Hepatocyte (in vitro differentiated cells): ENCODE data around the gene VGLL4. TPM values are rescaled to one million over a fixed set of nuclear protein-coding genes. Genes with fewer than 3 reads are reported as not detected.
A peak's percentile ranks its signal among the peaks of the same experiment; 100 is the strongest.

Experiments used
- DNase-seq: peaks from one replicate; pipeline ENCODE4 v3.0.0-alpha.2; 2016; ENCODE audit warnings: low spot score
- H2AFZ ChIP-seq: fragments of 200-600 bp; sonication (generic); 2 replicates; pipeline ENCODE4 v1.6.0; 2016; ENCODE audit warnings: antibody characterized with exemption, mild to moderate bottlenecking
- H3K27ac ChIP-seq: fragments of 200-600 bp; sonication (generic); 2 replicates; pipeline ENCODE4 v1.5.1; 2016; ENCODE audit warnings: mild to moderate bottlenecking
- H3K27me3 ChIP-seq: fragments of 200-600 bp; sonication (generic); 2 replicates; pipeline ENCODE4 v1.6.1; 2016
- H3K36me3 ChIP-seq: fragments of 200-600 bp; sonication (generic); replicated peaks from 2 replicates; pipeline ENCODE4 v1.5.1; 2016; ENCODE audit warnings: low read depth; ENCODE audit not compliant: insufficient read depth
- H3K4me1 ChIP-seq: fragments of 200-600 bp; sonication (generic); 2 replicates; pipeline ENCODE4 v1.5.1; 2016; ENCODE audit warnings: mild to moderate bottlenecking, moderate library complexity; ENCODE audit not compliant: insufficient read depth
- H3K4me2 ChIP-seq: fragments of 200-600 bp; sonication (generic); 2 replicates; pipeline ENCODE4 v1.6.0; 2016
- H3K4me3 ChIP-seq: fragments of 200-600 bp; sonication (generic); 2 replicates; pipeline ENCODE4 v1.5.1; 2016; ENCODE audit warnings: mild to moderate bottlenecking
- H3K79me2 ChIP-seq: fragments of 200-600 bp; sonication (generic); 2 replicates; pipeline ENCODE4 v1.6.0; 2017; ENCODE audit warnings: mild to moderate bottlenecking
- H3K9me2 ChIP-seq: fragments of 200-600 bp; sonication (generic); replicated peaks from 2 replicates; pipeline ENCODE4 v1.6.0; 2017; ENCODE audit warnings: mild to moderate bottlenecking; ENCODE audit not compliant: insufficient read depth
- H3K9me3 ChIP-seq: fragments of 200-600 bp; sonication (generic); 2 replicates; pipeline ENCODE4 v1.5.1; 2016; ENCODE audit warnings: low read depth, mild to moderate bottlenecking
- H4K20me1 ChIP-seq: fragments of 200-600 bp; sonication (generic); 2 replicates; pipeline ENCODE4 v1.6.0; 2016; ENCODE audit warnings: mild to moderate bottlenecking; ENCODE audit not compliant: insufficient read depth, poor library complexity, severe bottlenecking
- EZH2 ChIP-seq: fragments of 200-600 bp; sonication (generic); IDR thresholded peaks from 2 replicates; pipeline ENCODE4 v1.6.1; 2016; ENCODE audit warnings: antibody characterized with exemption, mild to moderate bottlenecking, borderline replicate concordance
- EZH2phosphoT487 ChIP-seq: fragments of 200-600 bp; sonication (generic); IDR thresholded peaks from one replicate; pipeline ENCODE4 v1.6.1; 2018; ENCODE audit warnings: antibody characterized with exemption, mild to moderate bottlenecking, low read depth, moderate library complexity; ENCODE audit not compliant: unreplicated experiment, severe bottlenecking
- WGBS: methylation state at CpG from one replicate; pipeline ENCODE4 v1.1.6; 2016; ENCODE audit warnings: low lambda C conversion rate; ENCODE audit errors: missing lambda C conversion rate; 5-methylcytosine and 5-hydroxymethylcytosine counted together
- polyA plus RNA-seq: library from polyadenylated mRNA; unstranded; fragments of >200 nt; fragmentation: Nextera tagmentation; extraction: Ambion mirVana; gene quantifications from 2 replicates; pipeline ENCODE4 v1.2.1, GENCODE V29; 2016
- total RNA-seq: library from RNA; depleted of rRNA; stranded (reverse); fragments of >200 nt; gene quantifications from 2 replicates; pipeline ENCODE4 v1.2.3, GENCODE V29; 2014
- TF ChIP-seq, protein P1 (sequence below): fragments of 200-600 bp; sonication (generic); IDR thresholded peaks from 2 replicates; pipeline ENCODE4 v1.5.1; 2016; ENCODE audit warnings: antibody characterized with exemption, mild to moderate bottlenecking; ENCODE audit not compliant: poor library complexity

Gene VGLL4
- total and polyA plus RNA-seq, 2 experiments from 2014 or later = 57.9 to 109 TPM

DNA sequence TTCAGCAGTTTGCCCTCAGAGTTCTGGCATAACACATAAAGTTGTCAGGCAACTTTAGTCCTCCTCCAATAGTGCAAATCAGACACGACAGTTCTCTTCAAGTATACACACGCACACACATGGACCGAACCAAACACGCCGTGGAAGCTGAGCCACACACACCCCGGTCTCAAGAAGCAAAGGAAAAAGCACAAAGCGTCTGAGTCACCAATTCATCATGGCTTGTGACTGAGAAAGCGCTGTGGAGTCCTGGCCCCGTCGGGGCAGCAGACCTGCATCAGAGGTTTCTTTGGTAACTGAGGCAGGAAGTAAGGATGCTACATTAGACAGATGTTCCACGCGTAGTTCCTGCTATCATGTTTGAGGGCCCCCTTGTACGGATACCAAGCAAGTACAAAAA lies 85.7 kb downstream of the VGLL4 start:
- H3K4me2 ChIP-seq = no peak overlapping the region
- peaks cover 14% of the 10 kb centered on the region for H4K20me1 ChIP-seq
- no peaks in the 10 kb centered on the region for H3K27me3 ChIP-seq
- peak overlapping the region; percentile 54 for H3K27ac ChIP-seq
- H3K79me2 ChIP-seq = peaks cover 50% of the 10 kb centered on the region
- H3K4me1 ChIP-seq = peaks cover 27% of the 10 kb centered on the region
- TF ChIP-seq EZH2 = no peak
- TF ChIP-seq, protein P1, sequence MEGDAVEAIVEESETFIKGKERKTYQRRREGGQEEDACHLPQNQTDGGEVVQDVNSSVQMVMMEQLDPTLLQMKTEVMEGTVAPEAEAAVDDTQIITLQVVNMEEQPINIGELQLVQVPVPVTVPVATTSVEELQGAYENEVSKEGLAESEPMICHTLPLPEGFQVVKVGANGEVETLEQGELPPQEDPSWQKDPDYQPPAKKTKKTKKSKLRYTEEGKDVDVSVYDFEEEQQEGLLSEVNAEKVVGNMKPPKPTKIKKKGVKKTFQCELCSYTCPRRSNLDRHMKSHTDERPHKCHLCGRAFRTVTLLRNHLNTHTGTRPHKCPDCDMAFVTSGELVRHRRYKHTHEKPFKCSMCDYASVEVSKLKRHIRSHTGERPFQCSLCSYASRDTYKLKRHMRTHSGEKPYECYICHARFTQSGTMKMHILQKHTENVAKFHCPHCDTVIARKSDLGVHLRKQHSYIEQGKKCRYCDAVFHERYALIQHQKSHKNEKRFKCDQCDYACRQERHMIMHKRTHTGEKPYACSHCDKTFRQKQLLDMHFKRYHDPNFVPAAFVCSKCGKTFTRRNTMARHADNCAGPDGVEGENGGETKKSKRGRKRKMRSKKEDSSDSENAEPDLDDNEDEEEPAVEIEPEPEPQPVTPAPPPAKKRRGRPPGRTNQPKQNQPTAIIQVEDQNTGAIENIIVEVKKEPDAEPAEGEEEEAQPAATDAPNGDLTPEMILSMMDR = no peak
- TF ChIP-seq EZH2phosphoT487 = no peak
- H3K9me2 ChIP-seq = no peaks in the 10 kb centered on the region
- DNase-seq = no peak
- WGBS = 77% methylated on average over 13 of the region's 13 CpGs
- no peaks in the 10 kb centered on the region for H3K9me3 ChIP-seq
- no peaks in the 10 kb centered on the region for H3K36me3 ChIP-seq
- no peak overlapping the region for H2AFZ ChIP-seq
- no peak overlapping the region for H3K4me3 ChIP-seq

DNA sequence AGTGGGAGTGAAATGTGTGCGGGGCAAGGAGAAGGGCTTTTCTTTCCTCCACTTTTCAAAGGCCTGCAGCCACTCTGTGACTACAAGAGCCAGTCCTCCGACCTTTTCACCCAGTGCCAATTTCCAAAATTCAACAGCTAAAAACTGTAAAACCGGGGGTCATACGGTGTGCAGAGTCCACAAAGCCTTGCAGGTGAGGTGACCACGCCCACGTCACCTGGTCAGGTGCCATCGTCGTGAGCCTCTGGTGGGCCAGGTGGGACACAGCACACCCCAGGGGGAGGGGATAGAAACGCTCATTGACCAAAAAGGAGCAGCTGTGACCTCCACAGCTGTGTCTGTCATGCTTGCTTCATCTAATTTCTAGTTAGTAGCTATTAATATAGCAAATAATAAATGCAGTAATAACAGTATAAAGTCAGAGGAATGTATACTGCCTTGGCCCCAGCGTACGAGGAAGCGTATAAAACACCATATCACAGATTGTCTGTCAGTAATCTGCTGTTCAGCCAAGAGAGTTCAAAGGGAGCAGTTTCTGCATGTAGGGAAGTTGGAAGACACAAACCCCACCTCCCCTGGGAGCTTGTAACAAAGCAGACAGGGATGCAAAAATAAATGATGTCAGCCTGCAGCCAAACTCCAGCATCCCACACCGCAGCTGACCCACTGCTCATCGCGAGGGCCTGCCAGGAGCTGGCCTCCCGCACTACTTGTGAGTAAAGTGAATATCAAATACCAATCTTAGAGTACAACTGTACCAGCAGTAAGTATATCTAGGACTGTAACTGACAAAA lies 86.7 kb downstream of the VGLL4 start:
- no peak overlapping the region for H2AFZ ChIP-seq
- DNase-seq = no peak
- H3K4me1 ChIP-seq = peaks cover 22% of the 10 kb centered on the region
- H4K20me1 ChIP-seq = peaks cover 14% of the 10 kb centered on the region
- peak overlapping the region; percentile 54 for H3K27ac ChIP-seq
- H3K9me3 ChIP-seq = no peaks in the 10 kb centered on the region
- peaks cover 41% of the 10 kb centered on the region for H3K79me2 ChIP-seq
- no peaks in the 10 kb centered on the region for H3K9me2 ChIP-seq
- H3K4me2 ChIP-seq = no peak overlapping the region
- WGBS = 70% methylated on average over 16 of the region's 16 CpGs
- H3K27me3 ChIP-seq = no peaks in the 10 kb centered on the region
- H3K4me3 ChIP-seq = no peak overlapping the region
- H3K36me3 ChIP-seq = no peaks in the 10 kb centered on the region
- TF ChIP-seq EZH2 = no peak
- TF ChIP-seq EZH2phosphoT487 = no peak
- TF ChIP-seq, protein P1 = no peak

DNA sequence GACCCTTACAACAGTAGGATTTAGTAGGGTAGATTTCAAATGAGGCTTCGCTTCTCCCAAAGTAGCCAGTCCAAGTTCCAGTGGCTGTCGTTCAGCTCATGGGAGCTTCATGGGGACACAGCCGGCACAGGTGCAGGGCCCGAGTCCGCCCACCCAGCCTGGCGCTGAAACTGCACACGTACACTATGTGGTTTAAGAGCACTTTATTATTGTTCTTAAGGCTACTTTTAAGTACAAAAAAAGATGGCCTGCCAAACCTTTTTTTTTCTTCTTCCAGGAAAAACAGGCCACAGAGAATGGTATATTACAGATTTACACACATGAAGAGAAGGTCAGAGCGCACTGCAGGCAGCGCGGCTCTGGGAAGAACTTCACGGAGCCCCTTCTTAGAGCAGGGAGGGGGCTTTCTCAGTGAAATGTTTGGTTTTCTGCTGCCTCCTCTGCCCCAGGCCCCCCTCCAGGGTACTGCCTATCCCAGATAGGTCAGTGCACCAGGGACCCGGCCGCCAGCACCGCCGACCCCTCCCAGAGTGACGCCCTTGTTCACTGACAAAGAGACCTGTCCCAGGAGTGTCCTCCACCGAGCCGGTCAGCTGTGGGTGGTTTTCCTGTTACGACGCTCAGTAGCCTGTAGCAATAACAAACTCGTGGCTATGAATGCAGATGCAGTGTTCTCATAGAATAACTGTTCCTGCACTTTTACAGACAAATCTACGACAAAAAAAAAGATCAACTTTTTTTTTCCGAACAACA lies 87.7 kb downstream of the VGLL4 start:
- TF ChIP-seq EZH2 = no peak
- no peak for TF ChIP-seq EZH2phosphoT487
- Histone ChIP-seq H3K9me3 (no peaks in the 10 kb centered on the region), H4K20me1 (peaks cover 14% of the 10 kb centered on the region), H3K36me3 (no peaks in the 10 kb centered on the region), H3K4me2 (no peak overlapping the region), H3K9me2 (no peaks in the 10 kb centered on the region), H2AFZ (no peak overlapping the region), H3K27me3 (no peaks in the 10 kb centered on the region), H3K79me2 (peaks cover 32% of the 10 kb centered on the region), H3K4me1 (peaks cover 12% of the 10 kb centered on the region), H3K4me3 (no peak overlapping the region), H3K27ac (no peak overlapping the region)
- WGBS = 93% methylated on average over 23 of the region's 23 CpGs
- no peak for DNase-seq

DNA sequence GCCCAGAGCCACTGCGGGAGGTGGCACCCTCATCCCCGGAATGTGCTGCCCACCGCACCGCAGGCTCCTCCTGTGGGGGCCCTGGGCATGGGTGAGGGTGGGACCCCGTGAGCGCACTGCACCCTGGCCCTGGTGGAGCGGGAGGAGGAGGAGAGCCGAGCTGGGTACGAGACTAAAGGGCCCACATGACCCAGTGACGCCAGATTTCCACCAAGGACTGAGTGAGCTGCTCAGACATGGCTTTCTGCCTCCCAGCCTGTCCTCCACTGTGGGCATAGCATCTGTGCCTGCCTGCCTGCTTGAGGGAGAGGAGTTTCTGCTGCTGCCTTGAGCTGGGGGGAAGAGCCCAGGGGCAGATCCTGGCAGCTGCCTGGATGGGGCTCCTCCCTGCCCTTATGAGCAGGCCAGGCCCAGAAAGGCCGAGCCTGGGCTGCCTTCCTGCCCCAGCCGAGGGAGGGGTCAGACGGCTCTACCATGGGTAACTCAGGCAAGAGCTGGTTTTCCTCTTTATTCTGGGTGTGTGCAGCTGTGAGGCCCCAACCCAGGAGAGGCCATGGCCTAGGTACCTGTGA lies 88.4 kb downstream of the VGLL4 start:
- no peak for DNase-seq
- H3K36me3 ChIP-seq = no peaks in the 10 kb centered on the region
- no peak overlapping the region for H2AFZ ChIP-seq
- no peaks in the 10 kb centered on the region for H3K9me2 ChIP-seq
- 98% methylated on average over 10 of the region's 13 CpGs for WGBS
- no peak overlapping the region for H3K4me2 ChIP-seq
- TF ChIP-seq EZH2 (no peak), EZH2phosphoT487 (no peak)
- TF ChIP-seq, protein P1 = no peak
- no peak overlapping the region for H3K27ac ChIP-seq
- H4K20me1 ChIP-seq = peaks cover 11% of the 10 kb centered on the region
- no peaks in the 10 kb centered on the region for H3K9me3 ChIP-seq
- peaks cover 25% of the 10 kb centered on the region for H3K79me2 ChIP-seq
- no peaks in the 10 kb centered on the region for H3K27me3 ChIP-seq
- H3K4me3 ChIP-seq = no peak overlapping the region
- peaks cover 12% of the 10 kb centered on the region for H3K4me1 ChIP-seq
